ENCODE results near the gene ERC2.

DNA sequence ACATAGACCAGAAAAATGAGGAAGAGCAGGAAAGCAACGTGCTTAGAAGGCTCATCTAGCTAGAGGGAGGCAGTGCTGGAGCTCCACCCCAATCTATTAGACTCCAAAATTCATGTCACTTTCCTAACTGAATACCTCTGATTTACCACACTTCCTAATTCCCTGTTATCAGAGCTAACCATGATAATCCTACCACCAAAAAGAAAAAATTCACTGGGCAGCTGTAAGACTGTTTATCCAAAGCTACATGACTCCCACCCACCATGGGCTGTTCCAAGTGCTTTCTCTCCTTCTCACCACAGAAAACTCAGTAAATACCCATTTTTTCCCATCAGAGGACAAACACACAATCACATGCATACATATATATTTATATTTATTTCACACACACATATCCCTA lies 501.7 kb downstream of the ERC2 start:
- TF ChIP-seq, protein P1, sequence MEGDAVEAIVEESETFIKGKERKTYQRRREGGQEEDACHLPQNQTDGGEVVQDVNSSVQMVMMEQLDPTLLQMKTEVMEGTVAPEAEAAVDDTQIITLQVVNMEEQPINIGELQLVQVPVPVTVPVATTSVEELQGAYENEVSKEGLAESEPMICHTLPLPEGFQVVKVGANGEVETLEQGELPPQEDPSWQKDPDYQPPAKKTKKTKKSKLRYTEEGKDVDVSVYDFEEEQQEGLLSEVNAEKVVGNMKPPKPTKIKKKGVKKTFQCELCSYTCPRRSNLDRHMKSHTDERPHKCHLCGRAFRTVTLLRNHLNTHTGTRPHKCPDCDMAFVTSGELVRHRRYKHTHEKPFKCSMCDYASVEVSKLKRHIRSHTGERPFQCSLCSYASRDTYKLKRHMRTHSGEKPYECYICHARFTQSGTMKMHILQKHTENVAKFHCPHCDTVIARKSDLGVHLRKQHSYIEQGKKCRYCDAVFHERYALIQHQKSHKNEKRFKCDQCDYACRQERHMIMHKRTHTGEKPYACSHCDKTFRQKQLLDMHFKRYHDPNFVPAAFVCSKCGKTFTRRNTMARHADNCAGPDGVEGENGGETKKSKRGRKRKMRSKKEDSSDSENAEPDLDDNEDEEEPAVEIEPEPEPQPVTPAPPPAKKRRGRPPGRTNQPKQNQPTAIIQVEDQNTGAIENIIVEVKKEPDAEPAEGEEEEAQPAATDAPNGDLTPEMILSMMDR (IDR thresholded peaks at IDR 0.05; ENCODE audit: insufficient read depth, low read depth, low read length), result no peak
- TF ChIP-seq EZH2 (IDR thresholded peaks at IDR 0.05; ENCODE audit: insufficient read depth, low read length), result no peak

All from astrocyte (in vitro differentiated cells and primary cell).